ENCODE measurements around the gene POLR2L.

Gene POLR2L

DNA sequence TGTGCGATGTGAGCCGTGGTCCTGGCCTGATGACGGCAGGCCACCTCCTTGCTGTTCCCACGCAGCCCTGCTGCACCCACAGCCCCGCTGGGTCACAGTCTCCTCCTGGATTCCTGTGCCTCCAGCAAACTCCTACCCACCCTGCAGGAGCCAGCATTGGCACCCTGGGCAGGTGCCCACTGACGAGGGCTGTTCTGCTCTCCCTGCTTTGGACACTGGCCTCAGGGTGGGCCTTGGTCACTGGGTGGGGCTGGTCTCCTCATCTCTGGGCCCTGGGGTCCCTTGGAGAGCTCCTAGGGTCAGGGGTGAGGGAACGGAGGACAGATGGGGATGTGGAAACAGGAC is 13.0 kb upstream of the POLR2L start:
- TF ChIP-seq, protein P1, sequence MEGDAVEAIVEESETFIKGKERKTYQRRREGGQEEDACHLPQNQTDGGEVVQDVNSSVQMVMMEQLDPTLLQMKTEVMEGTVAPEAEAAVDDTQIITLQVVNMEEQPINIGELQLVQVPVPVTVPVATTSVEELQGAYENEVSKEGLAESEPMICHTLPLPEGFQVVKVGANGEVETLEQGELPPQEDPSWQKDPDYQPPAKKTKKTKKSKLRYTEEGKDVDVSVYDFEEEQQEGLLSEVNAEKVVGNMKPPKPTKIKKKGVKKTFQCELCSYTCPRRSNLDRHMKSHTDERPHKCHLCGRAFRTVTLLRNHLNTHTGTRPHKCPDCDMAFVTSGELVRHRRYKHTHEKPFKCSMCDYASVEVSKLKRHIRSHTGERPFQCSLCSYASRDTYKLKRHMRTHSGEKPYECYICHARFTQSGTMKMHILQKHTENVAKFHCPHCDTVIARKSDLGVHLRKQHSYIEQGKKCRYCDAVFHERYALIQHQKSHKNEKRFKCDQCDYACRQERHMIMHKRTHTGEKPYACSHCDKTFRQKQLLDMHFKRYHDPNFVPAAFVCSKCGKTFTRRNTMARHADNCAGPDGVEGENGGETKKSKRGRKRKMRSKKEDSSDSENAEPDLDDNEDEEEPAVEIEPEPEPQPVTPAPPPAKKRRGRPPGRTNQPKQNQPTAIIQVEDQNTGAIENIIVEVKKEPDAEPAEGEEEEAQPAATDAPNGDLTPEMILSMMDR (IDR thresholded peaks at IDR 0.05; ENCODE audit: insufficient read depth, low read length, poor library complexity, severe bottlenecking) = no peak
- H3K36me3 ChIP-seq (ENCODE audit: control insufficient read depth, insufficient read depth, low read length) = no peaks in the 10 kb centered on the region

DNA sequence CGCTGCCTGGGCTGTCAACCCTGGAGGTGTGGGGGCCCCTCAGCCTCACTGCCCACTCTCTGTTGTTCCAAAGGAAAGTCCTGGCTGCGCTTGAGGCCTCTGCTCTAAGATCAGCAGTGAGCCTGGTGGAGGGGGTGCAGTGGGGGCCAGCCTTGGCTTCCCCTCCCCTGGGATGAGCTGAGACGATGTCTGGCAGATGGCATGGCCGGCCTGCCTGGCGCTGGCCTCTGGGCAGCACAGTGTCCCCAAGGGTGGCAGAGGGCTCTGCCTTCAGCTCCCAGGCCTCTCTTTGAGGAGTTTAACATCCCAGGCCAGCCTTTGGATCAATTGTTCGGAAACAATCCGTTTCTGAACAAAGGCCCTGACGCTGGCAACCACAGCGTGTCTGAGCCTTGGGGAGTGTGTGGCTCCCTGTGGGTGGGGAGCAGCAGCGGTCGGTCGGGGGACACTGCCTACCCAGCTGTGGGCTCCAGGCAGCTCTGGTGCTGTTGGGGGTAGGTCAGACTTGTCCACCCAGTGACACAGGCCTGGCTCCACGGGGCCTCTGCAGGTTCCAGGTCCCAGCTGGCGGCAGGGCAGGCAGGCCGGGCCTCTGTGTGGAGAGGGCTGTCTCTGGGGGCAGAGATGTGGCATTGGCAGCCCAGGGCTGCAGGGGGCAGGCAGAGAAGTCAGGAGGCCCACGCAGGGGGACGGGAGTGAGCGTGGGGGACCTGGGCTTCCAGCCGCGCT is 12.4 kb upstream of the POLR2L start:
- Histone ChIP-seq H3K27me3 (replicated peaks; ENCODE audit: control insufficient read depth, insufficient read depth, low read length) (no peaks in the 10 kb centered on the region; the same call in 1 of the 2 replicates), H3K4me3 (replicated peaks; ENCODE audit: low read depth, low read length) (no peak overlapping the region), H3K36me3 (ENCODE audit: control insufficient read depth, insufficient read depth, low read length) (no peaks in the 10 kb centered on the region)
- TF ChIP-seq, protein P1 (IDR thresholded peaks at IDR 0.05; ENCODE audit: insufficient read depth, low read length, poor library complexity, severe bottlenecking) = no peak
- DNase-seq (ENCODE audit: extremely low read depth, insufficient read length) = no peak

More for the DNA sequence above, 13.0 kb upstream of the POLR2L start:
- Histone ChIP-seq H3K4me3 (replicated peaks; ENCODE audit: low read depth, low read length) (no peak overlapping the region), H3K27me3 (replicated peaks; ENCODE audit: control insufficient read depth, insufficient read depth, low read length) (no peaks in the 10 kb centered on the region; the same call in 1 of the 2 replicates)
- DNase-seq (ENCODE audit: extremely low read depth, insufficient read length) = no peak

DNA sequence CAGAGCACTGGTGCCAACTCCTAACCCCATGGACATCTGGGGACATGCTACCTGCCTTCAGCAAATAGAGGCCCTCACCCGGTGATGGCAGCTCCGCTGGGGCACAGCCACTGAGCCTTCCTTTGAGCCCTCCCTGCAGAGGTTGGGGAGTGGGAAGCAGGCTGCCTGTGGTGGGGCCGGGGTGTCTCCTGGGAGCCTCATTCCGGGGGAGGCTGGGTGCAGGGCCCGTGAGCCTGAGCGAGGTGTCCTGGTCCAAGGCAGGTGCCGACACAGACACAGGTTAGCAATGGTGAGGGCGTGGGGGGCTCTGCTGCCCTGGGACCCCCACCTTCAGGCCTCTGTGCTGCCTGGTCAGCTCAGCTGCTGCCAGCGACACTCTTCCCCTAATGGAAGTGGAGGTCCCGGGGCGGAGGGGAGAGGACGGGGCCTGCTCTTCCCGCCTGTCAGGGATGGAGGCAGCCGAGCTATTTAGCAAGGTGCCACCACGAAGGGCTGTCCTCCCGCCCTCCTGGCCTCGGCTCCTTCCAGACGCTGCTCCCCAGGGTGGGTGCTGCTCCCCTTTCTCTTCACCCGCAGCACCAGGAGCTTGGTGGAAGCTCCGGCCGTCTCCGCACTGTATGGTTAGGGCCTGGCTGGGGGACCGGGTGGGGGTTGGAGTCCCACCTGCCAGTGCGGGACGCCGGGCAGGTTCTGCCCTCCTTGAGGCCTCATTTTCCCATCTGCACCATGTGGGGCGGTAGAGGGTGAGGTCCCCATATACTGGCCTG is 11.5 kb upstream of the POLR2L start:
- H3K4me3 ChIP-seq (replicated peaks; ENCODE audit: low read depth, low read length) = no peak overlapping the region
- no peak for DNase-seq (ENCODE audit: extremely low read depth, insufficient read length)
- no peaks in the 10 kb centered on the region for H3K36me3 ChIP-seq (ENCODE audit: control insufficient read depth, insufficient read depth, low read length)
- H3K27me3 ChIP-seq (replicated peaks; ENCODE audit: control insufficient read depth, insufficient read depth, low read length) = no peaks in the 10 kb centered on the region; the same call in 1 of the 2 replicates
- TF ChIP-seq, protein P1 (IDR thresholded peaks at IDR 0.05; ENCODE audit: insufficient read depth, low read length, poor library complexity, severe bottlenecking) = no peak

DNA sequence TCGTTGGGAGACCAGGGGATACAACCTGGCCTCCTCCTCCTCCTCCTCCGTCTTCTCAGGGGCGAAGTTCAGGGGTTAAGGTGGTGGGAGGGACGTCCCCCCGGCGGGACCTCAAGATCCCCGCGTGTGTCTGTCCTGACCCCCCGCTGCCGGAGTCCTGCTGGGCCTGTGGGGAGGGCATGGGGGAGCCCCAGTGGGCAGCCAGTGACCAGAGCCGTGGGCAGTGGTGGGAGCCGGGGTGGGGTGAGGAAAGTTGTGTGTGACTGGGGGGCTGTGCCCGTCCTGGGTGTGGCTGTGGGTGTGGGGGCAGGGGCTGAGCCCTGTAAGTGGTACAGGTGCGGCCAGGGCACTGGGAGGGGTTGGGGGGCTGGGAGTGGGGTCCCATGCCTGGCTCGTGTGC is 10.4 kb upstream of the POLR2L start:
- H3K36me3 ChIP-seq (ENCODE audit: control insufficient read depth, insufficient read depth, low read length) = no peaks in the 10 kb centered on the region
- no peak for DNase-seq (ENCODE audit: extremely low read depth, insufficient read length)
- H3K4me3 ChIP-seq (replicated peaks; ENCODE audit: low read depth, low read length) = no peak overlapping the region
- H3K27me3 ChIP-seq (replicated peaks; ENCODE audit: control insufficient read depth, insufficient read depth, low read length) = no peaks in the 10 kb centered on the region; the same call in 1 of the 2 replicates
- TF ChIP-seq, protein P1 (IDR thresholded peaks at IDR 0.05; ENCODE audit: insufficient read depth, low read length, poor library complexity, severe bottlenecking) = no peak

DNA sequence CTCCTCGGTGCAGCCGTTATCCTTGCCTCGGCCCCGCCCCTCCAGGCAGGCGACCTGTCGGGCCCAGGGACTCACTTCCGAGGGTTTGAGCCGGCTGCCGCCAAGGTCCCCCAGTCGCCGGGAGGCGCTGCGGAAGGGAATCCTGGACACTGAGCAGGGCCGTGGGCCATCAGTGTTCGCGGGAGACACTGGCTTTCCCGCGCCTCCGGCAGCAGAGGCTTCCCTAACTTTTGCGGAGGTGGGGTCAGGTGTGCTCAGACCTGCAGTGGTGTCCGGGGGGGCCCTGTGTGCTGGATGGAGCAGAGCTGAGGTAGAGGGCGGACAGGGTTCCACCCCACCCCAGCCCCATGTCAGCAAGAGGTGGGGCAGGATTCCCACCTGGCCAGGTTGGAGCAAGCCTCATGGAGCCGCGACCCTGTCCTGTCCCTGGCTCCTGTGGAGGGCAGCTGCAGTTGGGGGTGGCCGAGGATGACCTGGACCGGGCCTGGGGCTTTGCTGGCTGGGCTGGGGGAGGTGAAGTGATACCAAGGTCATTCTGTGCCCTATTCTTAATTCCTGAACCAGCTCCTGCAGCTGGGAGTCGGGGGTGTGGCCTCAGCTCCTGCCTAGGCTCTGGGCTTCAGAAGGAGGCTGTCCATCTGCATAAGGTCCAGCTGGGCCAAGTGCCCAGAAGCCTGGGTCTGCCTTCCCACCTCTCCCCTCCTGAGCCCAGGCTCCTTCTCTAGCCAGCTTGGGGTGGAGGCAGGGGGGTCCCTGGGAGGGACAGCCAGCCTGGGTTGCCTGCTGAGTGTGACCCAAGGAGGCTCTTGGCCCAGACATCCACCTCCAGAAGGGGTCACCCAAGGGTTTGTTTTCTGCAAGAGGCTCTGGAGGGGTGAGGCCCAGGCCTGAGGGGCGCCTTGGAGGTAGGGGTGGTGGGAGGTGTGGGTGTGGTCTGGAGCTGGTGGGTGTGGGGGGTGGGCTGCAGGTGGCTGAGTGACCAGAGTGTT is 8.7 kb upstream of the POLR2L start:
- TF ChIP-seq, protein P1 (IDR thresholded peaks at IDR 0.05; ENCODE audit: insufficient read depth, low read length, poor library complexity, severe bottlenecking) = peak; percentile 26
- DNase-seq (ENCODE audit: extremely low read depth, insufficient read length) = no peak
- H3K4me3 ChIP-seq (replicated peaks; ENCODE audit: low read depth, low read length) = no peak overlapping the region
- no peaks in the 10 kb centered on the region; the same call in 1 of the 2 replicates for H3K27me3 ChIP-seq (replicated peaks; ENCODE audit: control insufficient read depth, insufficient read depth, low read length)
- no peaks in the 10 kb centered on the region for H3K36me3 ChIP-seq (ENCODE audit: control insufficient read depth, insufficient read depth, low read length)

All from GM06990 (cell line).